LNCAP (cell line): ENCODE results near the gene KCNK4.

ENCODE experiments used
- CTCF ChIP-seq: fragments of 450-650 bp; IDR thresholded peaks from 2 replicates; pipeline ENCODE4 v1.5.1; 2017; ENCODE audit warnings: mild to moderate bottlenecking

Gene KCNK4

DNA sequence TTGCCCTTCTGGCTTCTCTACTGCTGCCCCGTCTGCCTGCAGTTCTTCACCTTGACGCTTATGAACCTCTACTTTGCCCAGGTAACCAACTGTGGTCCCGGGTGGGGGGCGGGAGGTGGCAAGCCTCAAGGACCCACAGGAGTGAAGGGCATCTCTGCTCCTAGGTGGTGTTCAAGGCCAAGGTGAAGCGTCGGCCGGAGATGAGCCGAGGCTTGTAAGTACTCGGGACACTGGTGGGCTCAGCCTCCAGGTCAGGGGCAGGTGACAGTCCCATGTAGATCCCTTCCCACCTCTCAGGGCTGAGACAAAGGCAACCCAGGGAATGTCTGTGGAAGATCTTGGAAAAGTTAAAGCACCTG lies 4.3 kb upstream of the KCNK4 start:
- TF ChIP-seq CTCF, result no peak

DNA sequence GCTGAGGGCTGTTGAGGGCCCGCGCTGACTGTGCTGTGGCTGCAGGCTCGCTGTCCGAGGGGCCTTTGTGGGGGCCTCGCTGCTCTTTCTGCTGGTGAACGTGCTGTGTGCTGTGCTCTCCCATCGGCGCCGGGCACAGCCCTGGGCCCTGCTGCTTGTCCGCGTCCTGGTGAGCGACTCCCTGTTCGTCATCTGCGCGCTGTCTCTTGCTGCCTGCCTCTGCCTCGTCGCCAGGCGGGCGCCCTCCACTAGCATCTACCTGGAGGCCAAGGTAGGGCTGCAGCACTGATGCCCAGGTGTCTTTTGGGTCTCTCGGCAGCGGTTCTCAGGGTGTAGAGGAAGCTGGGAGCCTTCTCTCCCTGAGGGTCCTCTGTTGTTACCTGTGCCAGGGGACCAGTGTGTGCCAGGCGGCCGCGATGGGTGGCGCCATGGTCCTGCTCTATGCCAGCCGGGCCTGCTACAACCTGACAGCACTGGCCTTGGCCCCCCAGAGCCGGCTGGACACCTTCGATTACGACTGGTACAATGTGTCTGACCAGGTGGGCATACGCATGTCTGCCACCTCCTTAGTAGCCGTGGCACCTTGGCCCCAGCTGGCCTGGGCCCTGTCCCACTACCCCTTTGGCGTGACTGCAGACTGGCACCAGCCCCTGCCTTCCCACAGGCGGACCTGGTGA lies 3.3 kb upstream of the KCNK4 start:
- no peak for TF ChIP-seq CTCF

GRCh38 chr11:64288353-64288750 lies 2.8 kb upstream of the KCNK4 start:
- no peak for TF ChIP-seq CTCF

GRCh38 chr11:64289002-64289564 lies 2.0 kb upstream of the KCNK4 start:
- TF ChIP-seq CTCF, result no peak

DNA sequence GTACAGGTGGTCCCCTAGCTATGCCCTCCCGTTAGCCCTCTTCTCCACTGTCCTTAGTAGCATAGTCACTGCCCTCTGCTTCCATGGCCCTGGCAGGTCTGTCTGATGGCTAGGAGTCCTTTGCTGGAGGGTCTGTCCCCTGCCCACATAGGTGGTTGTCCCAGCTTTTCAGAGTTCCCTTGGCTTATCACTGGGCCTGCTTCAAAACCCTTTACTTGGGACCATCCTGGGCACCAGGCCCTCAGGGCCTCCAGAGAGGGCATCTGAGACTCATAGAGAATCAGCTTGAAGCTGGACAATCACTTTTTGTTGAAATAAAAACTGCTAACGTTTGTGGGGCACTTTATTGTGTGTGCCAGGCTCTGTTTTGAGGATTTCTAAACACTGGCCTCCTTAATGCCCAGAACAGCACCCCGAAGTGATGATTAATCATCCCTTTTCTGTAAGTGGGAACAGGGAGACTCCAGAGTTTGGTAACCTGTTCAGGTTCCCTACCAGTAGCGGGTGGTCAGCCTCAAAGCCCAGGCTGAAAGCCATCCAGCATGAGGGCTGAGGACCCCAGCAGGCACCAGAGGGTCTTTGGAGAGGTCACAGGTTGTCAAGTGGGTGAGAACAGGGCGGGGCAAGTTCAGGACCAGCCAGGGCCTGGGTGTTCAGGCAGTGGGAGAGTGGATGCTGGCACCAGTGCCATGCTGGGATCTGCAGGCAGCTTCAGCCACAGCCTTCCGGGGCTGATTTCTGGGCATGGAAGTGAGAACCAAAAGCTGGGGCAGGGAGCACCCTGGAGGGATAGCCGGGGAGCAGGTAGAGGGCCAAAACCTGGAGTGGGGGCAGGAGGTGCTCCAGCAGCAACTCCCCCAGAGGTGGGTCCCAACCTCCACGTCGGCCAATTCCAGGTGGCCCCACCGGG lies 495 bp upstream of the KCNK4 start:
- TF ChIP-seq CTCF, result no peak

DNA sequence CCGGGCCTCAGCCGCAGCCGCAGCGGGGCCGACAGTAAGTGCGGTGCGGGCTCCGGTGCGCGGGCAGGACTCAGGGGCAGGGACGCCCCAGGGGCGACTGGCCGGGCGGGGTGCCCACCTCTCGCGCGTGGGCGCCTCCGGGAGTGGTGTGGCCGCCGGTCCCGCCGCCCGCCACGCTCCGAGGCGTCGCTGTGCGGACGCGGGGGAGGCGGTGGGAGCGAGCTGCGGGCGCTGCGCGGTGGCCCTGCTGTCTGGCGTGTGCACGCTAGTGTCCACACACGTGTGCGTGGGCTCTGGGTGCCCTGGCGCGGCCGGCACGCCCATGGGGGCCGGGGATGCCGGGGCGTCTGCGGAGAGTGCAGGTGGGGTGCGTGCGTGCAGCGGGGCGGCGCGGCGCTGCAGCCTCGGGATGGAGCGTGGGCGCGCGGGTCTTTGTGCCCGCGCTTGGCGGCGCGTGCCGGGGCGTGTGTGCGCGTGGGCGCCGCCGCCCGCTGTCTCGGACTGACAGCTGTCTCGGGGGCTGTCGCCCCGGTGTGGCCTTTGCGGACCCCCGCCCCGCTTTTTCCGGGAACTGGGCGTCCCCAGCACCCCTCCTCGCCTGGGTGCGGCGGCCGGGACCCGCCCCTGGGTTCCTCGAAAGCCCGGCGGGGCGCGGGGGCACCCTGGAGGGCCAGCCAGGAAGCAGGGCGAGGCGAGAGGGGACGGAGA lies 804 bp downstream of the KCNK4 start:
- no peak for TF ChIP-seq CTCF

GRCh38 chr11:64292460-64293254 lies 1.6 kb downstream of the KCNK4 start:
- TF ChIP-seq CTCF, result no peak
